Measurements from ENCODE around the gene BCL7C. TPM values are rescaled to one million over a fixed set of nuclear protein-coding genes. Genes with fewer than 3 reads are reported as not detected.
A peak's percentile ranks its signal among the peaks of the same experiment; 100 is the strongest.

The BCL7C gene
- total and polyA plus RNA-seq, 2 of the 13 experiments (the other 11 are each of a cell fraction or from before 2014, with no cell fraction given), result 17.7 to 33.8 TPM

DNA sequence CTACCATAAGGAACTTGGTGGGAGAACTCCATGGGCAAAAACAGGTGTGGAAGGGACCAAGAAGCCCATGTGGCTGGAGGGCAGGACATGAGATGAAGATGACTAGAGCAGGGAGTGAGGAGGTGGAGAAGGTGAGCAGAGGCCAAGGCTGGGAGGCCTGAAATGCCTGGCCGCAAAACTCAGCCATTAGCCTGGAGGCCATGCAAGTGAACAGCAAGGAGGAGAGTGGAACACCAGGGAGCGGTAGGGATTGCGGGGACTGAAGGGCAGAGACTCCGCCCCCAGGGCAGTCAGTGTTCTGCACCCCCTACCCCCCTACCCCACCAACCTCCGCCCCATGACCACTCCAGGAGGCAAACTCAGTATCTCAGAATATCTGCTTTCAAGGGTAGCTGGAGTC lies 17.0 kb downstream of the BCL7C start (continued):
- no peak for TF ChIP-seq FOSL2 (CRISPR knock-in tag; IDR thresholded peaks at IDR 0.05)
- TF ChIP-seq ZNF230 (CRISPR knock-in tag; IDR thresholded peaks at IDR 0.05), result no peak
- TF ChIP-seq ZBTB44 (CRISPR knock-in tag; IDR thresholded peaks at IDR 0.05), result no peak
- TF ChIP-seq, protein P1, sequence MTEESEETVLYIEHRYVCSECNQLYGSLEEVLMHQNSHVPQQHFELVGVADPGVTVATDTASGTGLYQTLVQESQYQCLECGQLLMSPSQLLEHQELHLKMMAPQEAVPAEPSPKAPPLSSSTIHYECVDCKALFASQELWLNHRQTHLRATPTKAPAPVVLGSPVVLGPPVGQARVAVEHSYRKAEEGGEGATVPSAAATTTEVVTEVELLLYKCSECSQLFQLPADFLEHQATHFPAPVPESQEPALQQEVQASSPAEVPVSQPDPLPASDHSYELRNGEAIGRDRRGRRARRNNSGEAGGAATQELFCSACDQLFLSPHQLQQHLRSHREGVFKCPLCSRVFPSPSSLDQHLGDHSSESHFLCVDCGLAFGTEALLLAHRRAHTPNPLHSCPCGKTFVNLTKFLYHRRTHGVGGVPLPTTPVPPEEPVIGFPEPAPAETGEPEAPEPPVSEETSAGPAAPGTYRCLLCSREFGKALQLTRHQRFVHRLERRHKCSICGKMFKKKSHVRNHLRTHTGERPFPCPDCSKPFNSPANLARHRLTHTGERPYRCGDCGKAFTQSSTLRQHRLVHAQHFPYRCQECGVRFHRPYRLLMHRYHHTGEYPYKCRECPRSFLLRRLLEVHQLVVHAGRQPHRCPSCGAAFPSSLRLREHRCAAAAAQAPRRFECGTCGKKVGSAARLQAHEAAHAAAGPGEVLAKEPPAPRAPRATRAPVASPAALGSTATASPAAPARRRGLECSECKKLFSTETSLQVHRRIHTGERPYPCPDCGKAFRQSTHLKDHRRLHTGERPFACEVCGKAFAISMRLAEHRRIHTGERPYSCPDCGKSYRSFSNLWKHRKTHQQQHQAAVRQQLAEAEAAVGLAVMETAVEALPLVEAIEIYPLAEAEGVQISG (CRISPR knock-in tag; IDR thresholded peaks at IDR 0.05), result peak; percentile 86
- TF ChIP-seq, protein P2, sequence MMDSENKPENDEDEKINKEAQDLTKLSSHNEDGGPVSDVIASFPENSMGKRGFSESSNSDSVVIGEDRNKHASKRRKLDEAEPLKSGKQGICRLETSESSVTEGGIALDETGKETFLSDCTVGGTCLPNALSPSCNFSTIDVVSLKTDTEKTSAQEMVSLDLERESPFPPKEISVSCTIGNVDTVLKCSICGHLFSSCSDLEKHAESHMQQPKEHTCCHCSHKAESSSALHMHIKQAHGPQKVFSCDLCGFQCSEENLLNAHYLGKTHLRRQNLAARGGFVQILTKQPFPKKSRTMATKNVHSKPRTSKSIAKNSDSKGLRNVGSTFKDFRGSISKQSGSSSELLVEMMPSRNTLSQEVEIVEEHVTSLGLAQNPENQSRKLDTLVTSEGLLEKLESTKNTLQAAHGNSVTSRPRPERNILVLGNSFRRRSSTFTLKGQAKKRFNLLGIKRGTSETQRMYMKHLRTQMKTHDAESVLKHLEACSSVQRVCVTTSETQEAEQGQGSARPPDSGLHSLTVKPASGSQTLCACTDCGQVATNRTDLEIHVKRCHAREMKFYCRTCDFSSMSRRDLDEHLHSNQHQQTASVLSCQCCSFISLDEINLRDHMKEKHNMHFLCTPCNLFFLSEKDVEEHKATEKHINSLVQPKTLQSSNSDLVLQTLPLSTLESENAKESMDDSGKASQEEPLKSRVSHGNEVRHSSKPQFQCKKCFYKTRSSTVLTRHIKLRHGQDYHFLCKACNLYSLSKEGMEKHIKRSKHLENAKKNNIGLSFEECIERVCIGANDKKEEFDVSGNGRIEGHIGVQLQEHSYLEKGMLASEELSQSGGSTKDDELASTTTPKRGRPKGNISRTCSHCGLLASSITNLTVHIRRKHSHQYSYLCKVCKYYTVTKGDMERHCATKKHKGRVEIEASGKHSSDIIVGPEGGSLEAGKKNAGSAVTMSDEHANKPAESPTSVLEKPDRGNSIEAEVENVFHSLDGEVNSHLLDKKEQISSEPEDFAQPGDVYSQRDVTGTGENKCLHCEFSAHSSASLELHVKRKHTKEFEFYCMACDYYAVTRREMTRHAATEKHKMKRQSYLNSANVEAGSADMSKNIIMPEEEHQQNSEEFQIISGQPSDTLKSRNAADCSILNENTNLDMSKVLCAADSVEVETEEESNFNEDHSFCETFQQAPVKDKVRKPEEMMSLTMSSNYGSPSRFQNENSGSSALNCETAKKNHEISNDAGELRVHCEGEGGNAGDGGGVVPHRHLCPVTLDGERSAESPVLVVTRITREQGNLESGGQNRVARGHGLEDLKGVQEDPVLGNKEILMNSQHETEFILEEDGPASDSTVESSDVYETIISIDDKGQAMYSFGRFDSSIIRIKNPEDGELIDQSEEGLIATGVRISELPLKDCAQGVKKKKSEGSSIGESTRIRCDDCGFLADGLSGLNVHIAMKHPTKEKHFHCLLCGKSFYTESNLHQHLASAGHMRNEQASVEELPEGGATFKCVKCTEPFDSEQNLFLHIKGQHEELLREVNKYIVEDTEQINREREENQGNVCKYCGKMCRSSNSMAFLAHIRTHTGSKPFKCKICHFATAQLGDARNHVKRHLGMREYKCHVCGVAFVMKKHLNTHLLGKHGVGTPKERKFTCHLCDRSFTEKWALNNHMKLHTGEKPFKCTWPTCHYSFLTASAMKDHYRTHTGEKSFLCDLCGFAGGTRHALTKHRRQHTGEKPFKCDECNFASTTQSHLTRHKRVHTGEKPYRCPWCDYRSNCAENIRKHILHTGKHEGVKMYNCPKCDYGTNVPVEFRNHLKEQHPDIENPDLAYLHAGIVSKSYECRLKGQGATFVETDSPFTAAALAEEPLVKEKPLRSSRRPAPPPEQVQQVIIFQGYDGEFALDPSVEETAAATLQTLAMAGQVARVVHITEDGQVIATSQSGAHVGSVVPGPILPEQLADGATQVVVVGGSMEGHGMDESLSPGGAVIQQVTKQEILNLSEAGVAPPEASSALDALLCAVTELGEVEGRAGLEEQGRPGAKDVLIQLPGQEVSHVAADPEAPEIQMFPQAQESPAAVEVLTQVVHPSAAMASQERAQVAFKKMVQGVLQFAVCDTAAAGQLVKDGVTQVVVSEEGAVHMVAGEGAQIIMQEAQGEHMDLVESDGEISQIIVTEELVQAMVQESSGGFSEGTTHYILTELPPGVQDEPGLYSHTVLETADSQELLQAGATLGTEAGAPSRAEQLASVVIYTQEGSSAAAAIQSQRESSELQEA (CRISPR knock-in tag; IDR thresholded peaks at IDR 0.05; ENCODE audit: not compliant biosample characterization), result no peak
- no peak for TF ChIP-seq EED (CRISPR knock-in tag; IDR thresholded peaks at IDR 0.05)
- TF ChIP-seq ZNF124 (CRISPR knock-in tag; IDR thresholded peaks at IDR 0.05), result no peak
- TF ChIP-seq ZKSCAN1 (IDR thresholded peaks at IDR 0.05; ENCODE audit: low read length), result 0 out of 2 replicates have a peak, but pooled peaks have one; percentile 37
- no peak for TF ChIP-seq ETV6 (CRISPR knock-in tag; conservative IDR thresholded peaks at IDR 0.05)
- TF ChIP-seq SAP130 (CRISPR knock-in tag; IDR thresholded peaks at IDR 0.05; ENCODE audit: low read depth), result peak; percentile 38; the same call in 1 of the 2 replicates
- no peak for TF ChIP-seq NFKBIZ (CRISPR knock-in tag; IDR thresholded peaks at IDR 0.05)
- TF ChIP-seq, protein P3, sequence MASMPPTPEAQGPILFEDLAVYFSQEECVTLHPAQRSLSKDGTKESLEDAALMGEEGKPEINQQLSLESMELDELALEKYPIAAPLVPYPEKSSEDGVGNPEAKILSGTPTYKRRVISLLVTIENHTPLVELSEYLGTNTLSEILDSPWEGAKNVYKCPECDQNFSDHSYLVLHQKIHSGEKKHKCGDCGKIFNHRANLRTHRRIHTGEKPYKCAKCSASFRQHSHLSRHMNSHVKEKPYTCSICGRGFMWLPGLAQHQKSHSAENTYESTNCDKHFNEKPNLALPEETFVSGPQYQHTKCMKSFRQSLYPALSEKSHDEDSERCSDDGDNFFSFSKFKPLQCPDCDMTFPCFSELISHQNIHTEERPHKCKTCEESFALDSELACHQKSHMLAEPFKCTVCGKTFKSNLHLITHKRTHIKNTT (CRISPR knock-in tag; IDR thresholded peaks at IDR 0.05), result no peak
- TF ChIP-seq ARID5B (CRISPR knock-in tag; IDR thresholded peaks at IDR 0.05), result no peak

Measured in HepG2 (cell line).